Osteocyte (in vitro differentiated cells): ENCODE measurements around the gene BCL7A. TPM values are rescaled to one million over a fixed set of nuclear protein-coding genes. Genes with fewer than 3 reads are reported as not detected.

Experiments used
- DNase-seq: peaks from one replicate; pipeline ENCODE4 v3.0.0; 2021; ENCODE audit warnings: mixed read lengths; ENCODE audit not compliant: unreplicated experiment; ENCODE audit errors: extremely low spot score
- H3K27ac Mint-ChIP-seq: one replicate; pipeline ENCODE4 v1.8.0; 2021; ENCODE audit warnings: mild to moderate bottlenecking, mixed read lengths; ENCODE audit not compliant: unreplicated experiment
- H3K27me3 Mint-ChIP-seq: one replicate; pipeline ENCODE4 v1.8.0; 2021; ENCODE audit warnings: mixed read lengths; ENCODE audit not compliant: unreplicated experiment
- H3K36me3 Mint-ChIP-seq: one replicate; pipeline ENCODE4 v1.8.0; 2021; ENCODE audit warnings: mixed read lengths; ENCODE audit not compliant: unreplicated experiment
- H3K4me1 Mint-ChIP-seq: one replicate; pipeline ENCODE4 v1.8.0; 2021; ENCODE audit warnings: mixed read lengths; ENCODE audit not compliant: unreplicated experiment
- H3K4me3 Mint-ChIP-seq: one replicate; pipeline ENCODE4 v1.8.0; 2021; ENCODE audit warnings: mild to moderate bottlenecking, moderate library complexity, mixed read lengths; ENCODE audit not compliant: unreplicated experiment
- H3K9me3 Mint-ChIP-seq: one replicate; pipeline ENCODE4 v1.8.0; 2021; ENCODE audit warnings: mixed read lengths; ENCODE audit not compliant: unreplicated experiment
- CTCF ChIP-seq: fragments of 200-600 bp; sonication (generic); IDR thresholded peaks from 2 replicates; pipeline ENCODE4 v1.5.0; 2021; ENCODE audit warnings: antibody characterized with exemption, mild to moderate bottlenecking, moderate library complexity
- total RNA-seq: library from RNA; stranded (reverse); gene quantifications from 2 replicates; pipeline ENCODE4 v1.2.1, GENCODE V29; 2021

Gene BCL7A
- total RNA-seq, 1 donor from 2014 or later, result 10.0 TPM

- Mint-ChIP-seq H3K27ac (peak overlapping the region; percentile 27), H3K36me3 (no peaks in the 10 kb centered on the region), H3K9me3 (no peaks in the 10 kb centered on the region), H3K27me3 (no peaks in the 10 kb centered on the region), H3K4me3 (no peak overlapping the region), H3K4me1 (peaks cover 45% of the 10 kb centered on the region)
- DNase-seq, result no peak
- no peak for TF ChIP-seq CTCF
Observed at GRCh38 chr12:122096591-122097149, 75.0 kb downstream of the BCL7A start.

DNA sequence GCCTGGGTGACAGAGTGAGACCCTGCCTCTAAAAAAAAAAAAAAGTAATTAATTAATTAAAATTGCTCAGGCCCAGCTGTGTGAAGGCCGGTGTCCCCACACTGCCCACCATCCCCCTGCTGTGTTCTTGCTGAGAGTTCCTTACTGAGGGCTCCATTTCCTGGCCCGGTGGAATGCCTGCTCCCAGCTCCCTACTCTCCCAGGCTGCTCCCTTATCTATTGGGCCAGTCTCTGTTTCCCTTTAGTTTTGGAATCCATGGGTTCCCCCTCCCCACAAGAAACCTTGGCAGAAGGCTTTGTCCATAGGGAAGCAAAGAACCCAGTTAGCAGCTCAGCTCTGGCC is 75.9 kb downstream of the BCL7A start:
- Mint-ChIP-seq H3K4me3 (no peak overlapping the region), H3K36me3 (peaks cover 2% of the 10 kb centered on the region), H3K9me3 (peaks cover 2% of the 10 kb centered on the region), H3K27me3 (no peaks in the 10 kb centered on the region), H3K27ac (peak overlapping the region; percentile 72), H3K4me1 (peaks cover 48% of the 10 kb centered on the region)
- no peak for DNase-seq
- no peak for TF ChIP-seq CTCF

DNA sequence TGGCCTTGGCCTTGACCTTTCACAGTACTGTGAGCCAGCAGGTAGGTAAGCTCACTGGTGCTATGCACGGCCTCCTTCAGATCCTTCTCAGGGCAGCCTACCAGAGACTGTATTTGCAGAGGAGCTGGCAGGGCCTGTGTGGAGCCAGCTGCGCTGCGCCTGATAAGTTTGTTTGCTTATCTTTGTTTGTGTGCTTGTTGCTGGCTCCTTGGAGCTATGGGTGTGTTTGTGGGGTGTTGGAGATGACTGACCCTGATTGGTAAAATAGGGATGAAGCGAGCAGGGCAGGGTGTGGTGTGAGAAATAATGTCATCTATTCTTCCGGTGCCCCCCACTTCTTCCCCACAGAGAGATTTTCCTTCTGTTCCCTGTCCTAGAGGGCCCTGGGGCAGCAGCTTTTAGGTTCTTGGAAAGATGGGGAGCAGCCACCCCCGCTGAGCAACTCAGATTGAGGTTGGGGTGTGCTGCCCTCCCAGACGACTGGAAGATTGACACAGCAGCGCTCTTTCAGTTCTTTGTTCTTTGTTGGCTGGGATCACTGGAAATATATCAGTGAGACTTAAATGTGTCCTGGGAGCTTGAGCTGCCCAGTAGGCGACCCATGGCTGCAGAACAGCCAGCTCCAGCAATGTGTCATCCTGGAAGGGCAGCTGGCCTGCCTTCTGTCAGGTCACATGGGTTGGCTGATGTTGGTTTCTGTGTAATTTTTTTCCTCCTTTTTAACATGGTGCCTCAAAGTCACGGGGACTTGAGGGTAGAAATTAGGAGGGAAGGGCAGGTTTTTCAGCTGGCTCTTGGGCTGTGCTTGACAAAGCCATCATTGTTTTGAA is 76.5 kb downstream of the BCL7A start:
- Mint-ChIP-seq H3K27me3 (no peaks in the 10 kb centered on the region), H3K27ac (peak overlapping the region; percentile 72), H3K4me1 (peaks cover 50% of the 10 kb centered on the region), H3K4me3 (no peak overlapping the region), H3K36me3 (peaks cover 2% of the 10 kb centered on the region), H3K9me3 (peaks cover 3% of the 10 kb centered on the region)
- no peak for TF ChIP-seq CTCF
- DNase-seq, result no peak

DNA sequence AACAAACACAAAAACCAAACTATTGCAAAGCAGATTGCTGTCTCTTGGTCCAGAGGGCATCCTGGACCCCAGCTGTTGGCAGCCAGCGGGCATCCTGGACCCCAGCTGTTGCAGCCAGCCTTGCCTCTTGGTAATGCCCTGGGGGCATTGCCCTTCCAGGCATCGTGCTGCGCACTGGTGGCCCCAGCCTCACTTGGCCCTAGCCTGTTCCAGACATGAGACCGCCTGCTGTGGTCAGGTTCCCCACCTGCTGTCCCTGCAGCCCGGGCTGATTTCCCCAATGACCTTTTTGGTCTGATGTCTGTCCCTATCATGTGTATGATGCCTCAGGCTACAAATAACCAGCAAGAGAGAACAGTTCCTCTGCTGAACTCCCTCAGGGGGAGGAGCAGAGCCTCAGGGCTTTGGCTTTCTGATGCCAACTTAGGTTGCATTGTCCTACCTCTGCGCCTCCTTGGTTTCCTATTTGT is 77.6 kb downstream of the BCL7A start:
- peaks cover 3% of the 10 kb centered on the region for H3K9me3 Mint-ChIP-seq
- no peak overlapping the region for H3K4me3 Mint-ChIP-seq
- peaks cover 2% of the 10 kb centered on the region for H3K36me3 Mint-ChIP-seq
- no peak for DNase-seq
- H3K27ac Mint-ChIP-seq, result no peak overlapping the region
- TF ChIP-seq CTCF, result no peak
- H3K4me1 Mint-ChIP-seq, result peaks cover 50% of the 10 kb centered on the region
- H3K27me3 Mint-ChIP-seq, result no peaks in the 10 kb centered on the region

- H3K4me3 Mint-ChIP-seq, result no peak overlapping the region
- no peaks in the 10 kb centered on the region for H3K27me3 Mint-ChIP-seq
- peaks cover 50% of the 10 kb centered on the region for H3K4me1 Mint-ChIP-seq
- DNase-seq, result no peak
- TF ChIP-seq CTCF, result no peak
- H3K9me3 Mint-ChIP-seq, result peaks cover 3% of the 10 kb centered on the region
- peaks cover 2% of the 10 kb centered on the region for H3K36me3 Mint-ChIP-seq
- H3K27ac Mint-ChIP-seq, result no peak overlapping the region
Observed at GRCh38 chr12:122099856-122100255, 78.2 kb downstream of the BCL7A start.
